Measurements from ENCODE around the gene SYTL4.
"Not testable (repeated sequence)": the region's sequence is repeated elsewhere in the genome, so short reads cannot be mapped to it uniquely, and the experiment has no call there.

The SYTL4 gene

GRCh38 chrX:100731441-100732281 is at the start of gene SYTL4:
Gene SYTL4 (minus strand): TSS chrX:100732121. CDS start chrX:100702037, 30,084 bp downstream.
- DNase-seq: no peak

GRCh38 chrX:100769439-100769838 is 37.5 kb upstream of the SYTL4 start:
- DNase-seq: not testable (repeated sequence)

- no peak for DNase-seq
Observed at GRCh38 chrX:100768679-100769338, 36.9 kb upstream of the SYTL4 start.

GRCh38 chrX:100750883-100751282 is 19.0 kb upstream of the SYTL4 start:
- no peak for DNase-seq

GRCh38 chrX:100748108-100748507 is 16.2 kb upstream of the SYTL4 start:
- no peak for DNase-seq

- DNase-seq: no peak
Observed at GRCh38 chrX:100747703-100748102, 15.8 kb upstream of the SYTL4 start.

- no peak for DNase-seq
Observed at GRCh38 chrX:100747090-100747489, 15.2 kb upstream of the SYTL4 start.

GRCh38 chrX:100745806-100746537 is 14.1 kb upstream of the SYTL4 start:
- DNase-seq: no peak

- DNase-seq: no peak
Observed at GRCh38 chrX:100745205-100745604, 13.3 kb upstream of the SYTL4 start.

- no peak for DNase-seq
Observed at GRCh38 chrX:100743009-100743607, 11.2 kb upstream of the SYTL4 start.

- DNase-seq: not testable (repeated sequence)
Observed at GRCh38 chrX:100724006-100724405, 7.9 kb downstream of the SYTL4 start.

- DNase-seq: no peak
Observed at GRCh38 chrX:100721328-100721727, 10.6 kb downstream of the SYTL4 start.

GRCh38 chrX:100720301-100720700 is 11.6 kb downstream of the SYTL4 start:
- DNase-seq: no peak

- no peak for DNase-seq
Observed at GRCh38 chrX:100719139-100719538, 12.8 kb downstream of the SYTL4 start.

- DNase-seq: no peak
Observed at GRCh38 chrX:100717363-100717762, 14.6 kb downstream of the SYTL4 start.

GRCh38 chrX:100710816-100711215 is 21.1 kb downstream of the SYTL4 start:
- no peak for DNase-seq

GRCh38 chrX:100704581-100705203 is 27.2 kb downstream of the SYTL4 start:
- no peak for DNase-seq

- DNase-seq: no peak
Observed at GRCh38 chrX:100700809-100701208, 31.1 kb downstream of the SYTL4 start.

GRCh38 chrX:100698551-100698950 is 33.4 kb downstream of the SYTL4 start:
- no peak for DNase-seq

- DNase-seq: no peak
Observed at GRCh38 chrX:100696699-100697351, 35.1 kb downstream of the SYTL4 start.

GRCh38 chrX:100695991-100696390 is 35.9 kb downstream of the SYTL4 start:
- no peak for DNase-seq

- DNase-seq: no peak
Observed at GRCh38 chrX:100695302-100695701, 36.6 kb downstream of the SYTL4 start.

Measured in cortex of kidney (tissue), 1 donor.